DND-41 (cell line): Measurements from ENCODE around the gene MDH1.

Experiments used
- ATAC-seq: fragments of 200-7000 bp; cut with Tn5 transposase; 3 replicates; pipeline ENCODE4 v1.9.1; 2021; ENCODE audit warnings: low read depth; ENCODE audit not compliant: insufficient read depth
- DNase-seq: peaks from one replicate; pipeline ENCODE4 v3.0.0-alpha.2; 2020
- H2AFZ ChIP-seq: 2 replicates; pipeline ENCODE4 v1.6.0; 2012; ENCODE audit warnings: low read depth, low read length
- H3K27ac ChIP-seq: 2 replicates; pipeline ENCODE4 v1.5.1; 2012; ENCODE audit warnings: low read length, inconsistent platforms
- H3K27me3 ChIP-seq: fragments of 200-600 bp; sonication (generic); 2 replicates; pipeline ENCODE4 v1.6.0; 2012; ENCODE audit warnings: low read length, mild to moderate bottlenecking, inconsistent platforms; ENCODE audit not compliant: insufficient read depth, poor library complexity
- H3K36me3 ChIP-seq: 2 replicates; pipeline ENCODE4 v1.5.1; 2012; ENCODE audit warnings: low read length, inconsistent platforms; ENCODE audit not compliant: insufficient read depth
- H3K4me1 ChIP-seq: 2 replicates; pipeline ENCODE4 v1.5.1; 2012; ENCODE audit warnings: mild to moderate bottlenecking, low read length; ENCODE audit not compliant: insufficient read depth
- H3K4me2 ChIP-seq: 2 replicates; pipeline ENCODE4 v1.6.0; 2012; ENCODE audit warnings: mild to moderate bottlenecking, moderate library complexity, low read length, inconsistent platforms; ENCODE audit not compliant: insufficient read depth
- H3K4me3 ChIP-seq, 2 experiments: fragments of 200-600 bp in 1 of 2; shearing (Covaris generic) in 1 of 2; 2 replicates each; pipeline ENCODE4 v1.5.1; 2012 to 2016; ENCODE audit warnings: inconsistent platforms in 2 of 2, low read length in 2 of 2, mild to moderate bottlenecking in 2 of 2, low read depth in 1 of 2, moderate library complexity in 1 of 2
- H3K79me2 ChIP-seq: 2 replicates; pipeline ENCODE4 v1.6.0; 2012; ENCODE audit warnings: low read length, inconsistent platforms; ENCODE audit not compliant: insufficient read depth
- H3K9ac ChIP-seq: 2 replicates; pipeline ENCODE4 v1.6.0; 2012; ENCODE audit warnings: low read depth, mild to moderate bottlenecking, inconsistent platforms, low read length, moderate library complexity
- H3K9me3 ChIP-seq: 2 replicates; pipeline ENCODE4 v1.5.1; 2012; ENCODE audit warnings: low read length, moderate library complexity, mild to moderate bottlenecking, inconsistent platforms; ENCODE audit not compliant: insufficient read depth, severe bottlenecking
- H4K20me1 ChIP-seq: 2 replicates; pipeline ENCODE4 v1.6.0; 2012; ENCODE audit warnings: low read length; ENCODE audit not compliant: insufficient read depth
- CTCF ChIP-seq: IDR thresholded peaks from 2 replicates; pipeline ENCODE4 v1.5.1; 2012; ENCODE audit warnings: borderline replicate concordance, low read length, moderate library complexity, mild to moderate bottlenecking; ENCODE audit not compliant: poor library complexity, severe bottlenecking; ENCODE audit errors: extremely low read depth
- EZH2 ChIP-seq: IDR thresholded peaks from 3 replicates; pipeline ENCODE4 v1.6.1; 2012; ENCODE audit warnings: borderline replicate concordance, low read depth, mild to moderate bottlenecking, moderate library complexity, low read length, inconsistent platforms; ENCODE audit not compliant: severe bottlenecking

Gene MDH1

GRCh38 chr2:63614983-63615945 is 26.5 kb downstream of the MDH1 start:
- Histone ChIP-seq H3K9ac (no peak overlapping the region), H3K4me3 (no peak overlapping the region), H3K4me2 (no peak overlapping the region), H4K20me1 (no peaks in the 10 kb centered on the region), H3K27me3 (no peaks in the 10 kb centered on the region), H3K4me1 (no peaks in the 10 kb centered on the region), H2AFZ (no peak overlapping the region), H3K36me3 (no peaks in the 10 kb centered on the region), H3K79me2 (no peaks in the 10 kb centered on the region), H3K9me3 (no peaks in the 10 kb centered on the region), H3K27ac (no peak overlapping the region)
- TF ChIP-seq EZH2 = no peak
- TF ChIP-seq CTCF = no peak
- no peak for ATAC-seq
- DNase-seq = no peak

- H3K79me2 ChIP-seq = no peaks in the 10 kb centered on the region
- no peak overlapping the region for H3K27ac ChIP-seq
- ATAC-seq = no peak
- H3K9ac ChIP-seq = no peak overlapping the region
- no peaks in the 10 kb centered on the region for H3K27me3 ChIP-seq
- no peaks in the 10 kb centered on the region for H3K4me1 ChIP-seq
- H3K4me3 ChIP-seq = no peak overlapping the region
- H3K36me3 ChIP-seq = no peaks in the 10 kb centered on the region
- DNase-seq = no peak
- no peaks in the 10 kb centered on the region for H4K20me1 ChIP-seq
- H2AFZ ChIP-seq = no peak overlapping the region
- no peak for TF ChIP-seq EZH2
- no peak for TF ChIP-seq CTCF
- no peaks in the 10 kb centered on the region for H3K9me3 ChIP-seq
- no peak overlapping the region for H3K4me2 ChIP-seq
Observed at GRCh38 chr2:63617366-63617765, 28.6 kb downstream of the MDH1 start.

GRCh38 chr2:63619328-63619727 is 30.6 kb downstream of the MDH1 start:
- Histone ChIP-seq H3K9me3 (no peaks in the 10 kb centered on the region), H3K4me1 (no peaks in the 10 kb centered on the region), H3K4me2 (no peak overlapping the region), H3K36me3 (no peaks in the 10 kb centered on the region), H2AFZ (no peak overlapping the region), H3K79me2 (no peaks in the 10 kb centered on the region), H3K27me3 (no peaks in the 10 kb centered on the region), H3K27ac (no peak overlapping the region), H3K4me3 (no peak overlapping the region), H3K9ac (no peak overlapping the region), H4K20me1 (no peaks in the 10 kb centered on the region)
- DNase-seq (no peak), ATAC-seq (no peak)
- TF ChIP-seq CTCF (no peak), EZH2 (no peak)
